Measurements from ENCODE around the gene QPCT.
"Not testable (repeated sequence)": the region's sequence is repeated elsewhere in the genome, so short reads cannot be mapped to it uniquely, and the experiment has no call there.

QPCT gene

GRCh38 chr2:37344453-37345361 lies at the start of gene QPCT:
QPCT (plus strand) TSS chr2:37344630; CDS start chr2:37344732, 102 bp downstream.
- DNase-seq (ENCODE audit: low read depth) = peak; percentile 58

- DNase-seq (ENCODE audit: low read depth) = not testable (repeated sequence)
These were observed 49.6 kb upstream of the QPCT start for GRCh38 chr2:37294858-37295257.

- no peak for DNase-seq (ENCODE audit: low read depth)
These were observed 48.9 kb upstream of the QPCT start for GRCh38 chr2:37295469-37296073.

GRCh38 chr2:37297632-37298031 lies 46.8 kb upstream of the QPCT start:
- DNase-seq (ENCODE audit: low read depth) = no peak

- no peak for DNase-seq (ENCODE audit: low read depth)
These were observed 44.3 kb upstream of the QPCT start for GRCh38 chr2:37300146-37300545.

- no peak for DNase-seq (ENCODE audit: low read depth)
These were observed 43.9 kb upstream of the QPCT start for GRCh38 chr2:37300578-37300977.

- DNase-seq (ENCODE audit: low read depth) = no peak
These were observed 43.0 kb upstream of the QPCT start for GRCh38 chr2:37301408-37301807.

- DNase-seq (ENCODE audit: low read depth) = no peak
These were observed 41.7 kb upstream of the QPCT start for GRCh38 chr2:37302701-37303252.

GRCh38 chr2:37306024-37306423 lies 38.4 kb upstream of the QPCT start:
- no peak for DNase-seq (ENCODE audit: low read depth)

- DNase-seq (ENCODE audit: low read depth) = no peak
These were observed 36.9 kb upstream of the QPCT start for GRCh38 chr2:37307500-37307899.

- no peak for DNase-seq (ENCODE audit: low read depth)
These were observed 29.1 kb upstream of the QPCT start for GRCh38 chr2:37315364-37315763.

- no peak for DNase-seq (ENCODE audit: low read depth)
These were observed 28.2 kb upstream of the QPCT start for GRCh38 chr2:37316181-37316580.

GRCh38 chr2:37317746-37318145 lies 26.7 kb upstream of the QPCT start:
- DNase-seq (ENCODE audit: low read depth) = no peak

- no peak for DNase-seq (ENCODE audit: low read depth)
These were observed 26.0 kb upstream of the QPCT start for GRCh38 chr2:37318401-37318800.

GRCh38 chr2:37319754-37320609 lies 24.4 kb upstream of the QPCT start:
- DNase-seq (ENCODE audit: low read depth) = no peak

GRCh38 chr2:37321029-37321682 lies 23.3 kb upstream of the QPCT start:
- DNase-seq (ENCODE audit: low read depth) = no peak

- DNase-seq (ENCODE audit: low read depth) = no peak
These were observed 22.1 kb upstream of the QPCT start for GRCh38 chr2:37322368-37322767.

GRCh38 chr2:37323176-37323780 lies 21.2 kb upstream of the QPCT start:
- no peak for DNase-seq (ENCODE audit: low read depth)

- DNase-seq (ENCODE audit: low read depth) = peak; percentile 12
These were observed 20.5 kb upstream of the QPCT start for GRCh38 chr2:37323781-37324535.

- DNase-seq (ENCODE audit: low read depth) = peak; percentile 65
These were observed 20.0 kb upstream of the QPCT start for GRCh38 chr2:37324536-37324785.
